HepG2 (cell line): ENCODE measurements around the gene CKB. TPM values are rescaled to one million over a fixed set of nuclear protein-coding genes. Genes with fewer than 3 reads are reported as not detected.

Source experiments
- CREB1 ChIP-seq, 2 experiments: fragments of 450-650 bp in 1 of 2; IDR thresholded peaks; 2 replicates each; pipeline ENCODE4 v1.6.1; 2016 to 2017; ENCODE audit warnings: control low read depth in 1 of 2, mild to moderate bottlenecking in 1 of 2, missing compliant biosample characterization in 1 of 2, missing genetic modification characterization in 1 of 2
- GABPA ChIP-seq, 2 experiments: IDR thresholded peaks; 2 replicates each; pipeline ENCODE4 v1.6.1; 2011 to 2016; ENCODE audit warnings: low read depth in 2 of 2, low read length in 1 of 2, missing biosample characterization in 1 of 2, missing genetic modification characterization in 1 of 2
- HDAC2 ChIP-seq: sonication (generic); formaldehyde crosslinking; IDR thresholded peaks from 2 replicates; pipeline ENCODE4 v1.4.0; 2020; ENCODE audit warnings: missing genetic modification reagents
- HMGXB4 ChIP-seq, 2 experiments: sonication (generic) in 1 of 2; formaldehyde crosslinking in 1 of 2; IDR thresholded peaks; 2 replicates each; pipeline versions ENCODE4 v1.4.0 to v1.6.1; 2018 to 2020; ENCODE audit warnings: missing genetic modification reagents in 2 of 2, borderline replicate concordance in 1 of 2, low read depth in 1 of 2, mild to moderate bottlenecking in 1 of 2, missing biosample characterization in 1 of 2
- KLF13 ChIP-seq: sonication (generic); formaldehyde crosslinking; IDR thresholded peaks from 2 replicates; pipeline ENCODE4 v1.4.0; 2020; ENCODE audit warnings: mild to moderate bottlenecking, missing genetic modification reagents
- KLF9 ChIP-seq: IDR thresholded peaks from 2 replicates; pipeline ENCODE4 v1.6.1; 2016; ENCODE audit warnings: low read depth
- MZF1 ChIP-seq: sonication (generic); formaldehyde crosslinking; IDR thresholded peaks from 2 replicates; pipeline ENCODE4 v1.8.1; 2023; ENCODE audit warnings: mild to moderate bottlenecking, missing genetic modification reagents, borderline replicate concordance
- TFDP2 ChIP-seq: sonication (generic); formaldehyde crosslinking; IDR thresholded peaks from 2 replicates; pipeline ENCODE4 v1.4.0; 2020; ENCODE audit warnings: missing genetic modification reagents
- THRA ChIP-seq: sonication (generic); formaldehyde crosslinking; IDR thresholded peaks from 2 replicates; pipeline ENCODE4 v1.4.0; 2020; ENCODE audit warnings: missing genetic modification reagents, borderline replicate concordance
- ZBTB37 ChIP-seq: sonication (generic); formaldehyde crosslinking; IDR thresholded peaks from 2 replicates; pipeline ENCODE4 v1.4.0; 2020; ENCODE audit warnings: mild to moderate bottlenecking, missing genetic modification reagents
- ZFAT ChIP-seq: sonication (generic); formaldehyde crosslinking; conservative IDR thresholded peaks from 2 replicates; pipeline ENCODE4 v1.8.1; 2023; ENCODE audit warnings: missing genetic modification reagents, inconsistent platforms
- ZMAT5 ChIP-seq: sonication (generic); formaldehyde crosslinking; IDR thresholded peaks from 2 replicates; pipeline ENCODE4 v1.5.0; 2020; ENCODE audit warnings: mild to moderate bottlenecking, low read depth, missing genetic modification reagents, borderline replicate concordance
- ZNF597 ChIP-seq: sonication (generic); formaldehyde crosslinking; IDR thresholded peaks from 2 replicates; pipeline ENCODE4 v1.5.0; 2020; ENCODE audit warnings: missing genetic modification reagents
- ZNF687 ChIP-seq: sonication (generic); formaldehyde crosslinking; IDR thresholded peaks from 2 replicates; pipeline ENCODE4 v1.5.1; 2020; ENCODE audit warnings: mild to moderate bottlenecking, missing genetic modification reagents, moderate library complexity
- polyA plus RNA-seq, 8 experiments: library from polyadenylated mRNA; depleted of rRNA in 3 of 8; stranded (reverse) in 7 of 8; unstranded in 1 of 8; fragments of >200 nt; fragmentation: Illumina TruSeq in 4 of 8; extraction: Trizol in 4 of 8; gene quantifications; 2 replicates each; pipeline versions ENCODE4 v1.2.1 to v1.2.3, GENCODE V29; 2011 to 2016; ENCODE audit warnings: low read depth in 4 of 8, missing spikeins in 1 of 8, mixed read lengths in 1 of 8; ENCODE audit not compliant: insufficient read depth in 1 of 8
- total RNA-seq, 5 experiments: library from RNA; depleted of rRNA; stranded (reverse); fragments of >200 nt; fragmentation: Illumina TruSeq; extraction: Trizol; gene quantifications; 2 replicates each; pipeline ENCODE4 v1.2.3, GENCODE V29; 2016; ENCODE audit warnings: low read depth in 1 of 5

Gene CKB
- total and polyA plus RNA-seq, 2 of the 13 experiments (the other 11 are each of a cell fraction or from before 2014, with no cell fraction given), result 82.3 to 217 TPM

- TF ChIP-seq TFDP2 (CRISPR knock-in tag) (peak; percentile 38; the same call in 1 of the 2 replicates), GABPA (IDR thresholded peaks at IDR 0.05; ENCODE audit: low read depth, low read length) (peak; percentile 46), GABPA (CRISPR knock-in tag; IDR thresholded peaks at IDR 0.05; ENCODE audit: low read depth) (no peak), HMGXB4 (CRISPR knock-in tag; IDR thresholded peaks at IDR 0.05; ENCODE audit: borderline replicate concordance in 1 of 2, low read depth in 1 of 2) (peak; percentile 16 to 71; a peak in 3 of 4 replicates), CREB1 (IDR thresholded peaks at IDR 0.05) (peak; percentile 53; the same call in 1 of the 2 replicates), CREB1 (CRISPR knock-in tag; IDR thresholded peaks at IDR 0.05) (no peak), ZFAT (CRISPR knock-in tag) (no peak), ZBTB37 (no peak), ZNF687 (CRISPR knock-in tag) (peak; percentile 65), ZNF597 (CRISPR knock-in tag) (no peak), KLF13 (no peak), THRA (CRISPR knock-in tag) (peak; percentile 61; the same call in 1 of the 2 replicates), KLF9 (CRISPR knock-in tag) (0 out of 2 replicates have a peak, but pooled peaks have one; percentile 58), MZF1 (no peak), HDAC2 (CRISPR knock-in tag) (no peak), ZMAT5 (CRISPR knock-in tag) (no peak)
These were observed 40.0 kb upstream of the CKB start, which contains the start of the genes BAG5 and COA8 (continued) for GRCh38 chr14:103562429-103563225.
